Measurements from ENCODE around the gene AK8.

The AK8 gene

DNA sequence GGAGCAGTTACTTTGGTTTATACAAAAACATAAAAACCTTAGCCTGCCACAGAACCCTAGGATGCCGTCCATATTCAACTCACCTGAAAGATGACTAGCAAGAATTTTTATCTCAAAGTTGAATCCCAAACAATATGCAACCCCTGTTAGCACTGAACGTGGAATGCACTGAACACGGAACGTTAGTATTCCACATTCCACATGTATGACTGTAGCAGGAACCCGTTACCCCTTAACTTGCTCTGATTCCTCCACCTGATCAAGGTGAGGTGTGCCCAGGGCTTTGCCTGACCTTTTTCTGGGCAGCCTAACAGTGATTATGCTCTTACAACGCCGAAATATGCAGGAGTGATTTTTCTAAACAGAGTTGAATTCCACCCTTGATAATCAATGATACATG is 43.7 kb downstream of the AK8 start:
- TF ChIP-seq ZFX (IDR thresholded peaks at IDR 0.05; ENCODE audit: borderline replicate concordance), result no peak
- TF ChIP-seq, protein P1, sequence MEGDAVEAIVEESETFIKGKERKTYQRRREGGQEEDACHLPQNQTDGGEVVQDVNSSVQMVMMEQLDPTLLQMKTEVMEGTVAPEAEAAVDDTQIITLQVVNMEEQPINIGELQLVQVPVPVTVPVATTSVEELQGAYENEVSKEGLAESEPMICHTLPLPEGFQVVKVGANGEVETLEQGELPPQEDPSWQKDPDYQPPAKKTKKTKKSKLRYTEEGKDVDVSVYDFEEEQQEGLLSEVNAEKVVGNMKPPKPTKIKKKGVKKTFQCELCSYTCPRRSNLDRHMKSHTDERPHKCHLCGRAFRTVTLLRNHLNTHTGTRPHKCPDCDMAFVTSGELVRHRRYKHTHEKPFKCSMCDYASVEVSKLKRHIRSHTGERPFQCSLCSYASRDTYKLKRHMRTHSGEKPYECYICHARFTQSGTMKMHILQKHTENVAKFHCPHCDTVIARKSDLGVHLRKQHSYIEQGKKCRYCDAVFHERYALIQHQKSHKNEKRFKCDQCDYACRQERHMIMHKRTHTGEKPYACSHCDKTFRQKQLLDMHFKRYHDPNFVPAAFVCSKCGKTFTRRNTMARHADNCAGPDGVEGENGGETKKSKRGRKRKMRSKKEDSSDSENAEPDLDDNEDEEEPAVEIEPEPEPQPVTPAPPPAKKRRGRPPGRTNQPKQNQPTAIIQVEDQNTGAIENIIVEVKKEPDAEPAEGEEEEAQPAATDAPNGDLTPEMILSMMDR (IDR thresholded peaks at IDR 0.05), result no peak

DNA sequence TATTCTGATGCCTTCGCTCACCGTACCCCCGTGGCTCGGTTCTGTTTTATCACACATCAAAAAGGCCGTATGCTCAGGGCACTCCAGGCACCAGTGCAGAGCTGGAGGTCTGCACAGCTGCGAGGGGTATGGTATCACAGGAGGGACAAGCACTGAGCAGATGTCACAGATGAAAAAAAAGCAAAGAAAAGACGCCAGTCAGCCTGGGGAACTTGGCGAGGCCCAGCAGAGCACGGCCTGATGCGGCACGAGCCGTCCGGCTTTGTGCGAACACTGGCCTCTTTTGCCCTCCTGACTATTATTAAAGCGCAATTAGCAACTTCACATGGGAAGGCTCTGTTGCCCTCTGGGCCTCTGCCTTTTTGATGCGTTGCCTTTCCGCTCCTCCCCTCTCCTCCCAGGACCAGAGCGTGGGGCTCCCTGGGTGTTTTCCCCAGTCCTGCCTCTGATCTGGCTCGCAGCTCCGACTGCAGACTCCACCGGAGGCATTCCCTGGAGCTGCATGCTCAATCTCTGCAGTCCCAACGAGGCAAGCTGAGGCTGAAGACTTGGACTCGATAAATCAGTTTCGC is 44.4 kb downstream of the AK8 start:
- H3K27ac ChIP-seq, result no peak overlapping the region
- TF ChIP-seq, protein P1 (IDR thresholded peaks at IDR 0.05), result no peak
- TF ChIP-seq ZFX (IDR thresholded peaks at IDR 0.05; ENCODE audit: borderline replicate concordance), result no peak

More for the DNA sequence above, 43.7 kb downstream of the AK8 start:
- no peak overlapping the region for H3K27ac ChIP-seq

DNA sequence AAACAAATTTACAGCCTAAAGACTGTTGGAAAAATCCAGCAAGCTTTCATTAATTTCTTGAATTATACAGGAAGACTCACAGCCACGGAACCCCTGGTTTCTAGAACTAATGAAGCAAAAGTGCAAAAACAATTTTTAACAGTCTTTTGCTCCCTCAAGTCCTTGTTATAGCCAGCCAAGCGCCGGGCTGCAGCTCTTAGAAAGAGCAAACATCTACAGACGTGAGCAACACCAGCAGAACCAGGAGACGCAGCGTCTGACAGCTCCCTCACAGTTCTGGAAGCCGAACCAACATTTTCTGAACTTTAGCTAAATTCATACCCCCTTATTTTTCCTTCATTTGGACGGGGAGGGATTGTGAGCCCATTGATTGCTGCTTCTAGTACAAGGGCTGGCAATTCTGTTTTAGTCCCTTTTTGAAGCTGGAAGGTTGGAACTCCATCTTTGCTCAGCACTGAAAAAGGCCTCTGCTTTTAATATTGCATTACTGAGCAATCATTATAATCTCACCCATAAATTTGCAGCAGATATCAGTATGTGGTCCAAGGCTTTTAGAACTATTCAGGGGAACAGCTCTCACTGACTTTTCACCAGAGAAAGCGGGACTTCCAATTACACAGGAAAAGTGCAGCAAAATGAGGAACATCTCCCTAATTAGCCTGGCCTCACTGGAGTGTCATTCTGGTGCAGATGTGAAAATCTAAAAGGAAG is 45.8 kb downstream of the AK8 start:
- H3K27ac ChIP-seq, result no peak overlapping the region
- TF ChIP-seq, protein P1 (IDR thresholded peaks at IDR 0.05), result no peak
- no peak for TF ChIP-seq ZFX (IDR thresholded peaks at IDR 0.05; ENCODE audit: borderline replicate concordance)

DNA sequence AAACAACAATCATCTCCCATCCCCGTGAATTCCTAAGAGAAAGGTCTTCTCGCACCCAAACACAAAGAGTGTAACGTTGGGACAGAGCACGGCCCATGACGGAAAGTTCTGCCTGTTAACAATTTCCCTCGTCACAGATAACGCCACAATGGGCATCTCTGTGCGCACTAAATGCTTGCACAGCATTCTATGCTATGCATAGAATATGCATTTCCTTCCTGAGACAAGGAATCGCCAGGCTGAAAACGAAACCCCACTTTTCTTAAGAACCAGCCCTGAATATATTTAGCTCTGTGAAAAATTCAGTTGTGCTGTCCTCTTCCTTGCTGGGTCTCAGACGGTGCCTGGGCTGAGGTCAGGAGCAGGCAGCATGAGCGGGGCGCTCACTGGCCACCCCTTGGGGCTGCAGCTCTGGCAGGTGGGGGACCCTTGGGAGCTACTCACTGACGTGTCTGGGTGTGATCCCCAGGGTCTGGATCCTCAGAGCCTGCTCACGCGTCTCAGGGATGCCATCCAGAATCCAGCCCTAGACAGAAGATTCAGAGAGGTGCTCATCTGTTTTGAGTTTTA is 49.8 kb downstream of the AK8 start:
- H3K27ac ChIP-seq, result no peak overlapping the region
- TF ChIP-seq, protein P1 (IDR thresholded peaks at IDR 0.05), result no peak

DNA sequence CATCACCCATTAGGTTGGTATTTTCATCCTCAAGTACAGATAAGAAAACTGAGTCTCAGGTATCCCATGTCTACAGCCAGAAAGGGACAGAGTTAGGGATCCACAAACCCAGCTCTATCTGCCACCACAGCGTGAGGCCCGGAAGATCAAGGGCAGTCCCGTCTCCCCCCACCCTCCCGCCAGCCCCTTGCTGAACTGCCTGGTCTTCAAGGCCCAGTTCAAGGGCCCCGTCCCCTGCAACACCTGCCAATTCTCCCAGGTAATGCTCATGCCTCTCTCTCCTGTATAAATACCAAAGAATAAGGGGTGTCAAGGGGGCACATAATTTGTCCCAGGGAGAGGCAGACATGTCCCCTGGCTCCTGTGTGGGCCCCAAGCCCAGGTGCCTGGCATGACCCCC is 50.7 kb downstream of the AK8 start:
- no peak for TF ChIP-seq ZFX (IDR thresholded peaks at IDR 0.05; ENCODE audit: borderline replicate concordance)
- TF ChIP-seq, protein P1 (IDR thresholded peaks at IDR 0.05), result no peak
- no peak overlapping the region for H3K27ac ChIP-seq

DNA sequence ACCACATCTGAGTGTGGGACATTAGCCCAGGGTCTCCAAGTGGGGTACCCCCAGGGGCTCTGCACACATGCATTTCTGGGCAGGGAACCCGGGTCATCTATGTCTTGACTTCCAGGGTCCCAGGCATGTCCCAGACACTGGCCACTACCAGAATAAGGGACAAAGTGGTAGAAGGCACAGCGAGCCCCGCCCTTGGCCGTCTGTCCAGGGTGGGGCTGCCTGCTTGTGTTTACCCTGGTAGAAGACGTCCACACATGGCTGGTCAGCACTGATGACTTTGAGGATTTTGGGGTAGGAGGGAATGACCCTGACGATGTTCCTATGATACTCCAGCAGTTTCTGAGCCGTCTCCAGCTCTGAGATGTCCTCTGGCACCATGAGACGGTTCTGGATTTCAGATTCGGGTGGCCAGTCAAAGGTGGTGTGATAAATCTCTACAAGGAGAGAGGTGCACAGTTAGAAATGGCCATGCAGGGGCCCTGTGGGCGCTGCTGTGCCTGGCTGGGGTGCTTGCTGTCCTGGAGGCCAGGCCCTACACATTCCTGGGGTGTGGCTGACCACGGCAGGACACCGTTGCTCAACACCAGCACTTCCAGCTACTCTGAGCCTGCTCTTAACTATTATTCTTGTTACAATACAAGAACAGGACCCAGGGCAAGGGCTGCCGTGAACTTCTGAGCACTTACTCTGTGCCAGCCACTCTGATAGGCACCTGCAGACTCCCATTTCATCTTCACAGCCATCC is 51.3 kb downstream of the AK8 start:
- TF ChIP-seq, protein P1 (IDR thresholded peaks at IDR 0.05), result no peak
- TF ChIP-seq ZFX (IDR thresholded peaks at IDR 0.05; ENCODE audit: borderline replicate concordance), result no peak
- H3K27ac ChIP-seq, result no peak overlapping the region
